NCI-H1417 treated with DMSO at 0.1 percent for 48 hours (cell line): ENCODE results near the gene GPR84.
"Not testable (repeated sequence)": the region's sequence is repeated elsewhere in the genome, so short reads cannot be mapped to it uniquely, and the experiment has no call there.

Source experiments
- DNase-seq: peaks from one replicate; lab custom pipeline; 2025; lab: John Stamatoyannopoulos, UW

The GPR84 gene

DNA sequence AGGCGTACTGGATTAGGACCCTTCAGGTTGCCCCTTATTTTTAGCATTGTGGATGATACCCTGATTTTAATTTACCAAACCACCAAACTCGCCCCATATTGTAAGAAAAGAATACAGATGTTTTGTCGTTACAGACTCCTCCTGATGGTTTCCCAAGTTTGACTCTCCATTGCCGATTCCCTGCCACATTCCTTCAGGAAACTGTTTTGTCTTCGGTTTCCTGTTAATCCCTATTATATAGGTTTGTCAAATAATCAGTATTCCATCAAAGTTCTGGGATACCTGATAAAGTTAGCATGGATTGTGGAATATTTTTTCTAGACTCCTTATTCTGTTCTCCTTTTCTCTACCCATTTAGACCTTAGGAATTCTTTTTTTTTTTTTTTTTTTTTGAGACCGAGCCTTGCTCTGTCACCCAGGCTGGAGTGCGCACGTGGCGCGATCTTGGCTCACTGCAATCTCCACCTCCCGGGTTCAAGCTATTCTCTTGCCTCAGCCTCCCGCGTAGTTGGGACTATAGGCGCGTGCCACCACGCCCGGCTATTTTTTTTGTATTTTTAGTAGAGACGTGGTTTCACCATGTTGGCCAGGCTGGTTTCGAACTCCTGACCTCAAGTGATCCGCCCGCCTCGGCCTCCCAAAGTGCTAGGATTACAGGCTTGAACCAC is 38.7 kb downstream of the GPR84 start:
- not testable (repeated sequence) for DNase-seq

DNA sequence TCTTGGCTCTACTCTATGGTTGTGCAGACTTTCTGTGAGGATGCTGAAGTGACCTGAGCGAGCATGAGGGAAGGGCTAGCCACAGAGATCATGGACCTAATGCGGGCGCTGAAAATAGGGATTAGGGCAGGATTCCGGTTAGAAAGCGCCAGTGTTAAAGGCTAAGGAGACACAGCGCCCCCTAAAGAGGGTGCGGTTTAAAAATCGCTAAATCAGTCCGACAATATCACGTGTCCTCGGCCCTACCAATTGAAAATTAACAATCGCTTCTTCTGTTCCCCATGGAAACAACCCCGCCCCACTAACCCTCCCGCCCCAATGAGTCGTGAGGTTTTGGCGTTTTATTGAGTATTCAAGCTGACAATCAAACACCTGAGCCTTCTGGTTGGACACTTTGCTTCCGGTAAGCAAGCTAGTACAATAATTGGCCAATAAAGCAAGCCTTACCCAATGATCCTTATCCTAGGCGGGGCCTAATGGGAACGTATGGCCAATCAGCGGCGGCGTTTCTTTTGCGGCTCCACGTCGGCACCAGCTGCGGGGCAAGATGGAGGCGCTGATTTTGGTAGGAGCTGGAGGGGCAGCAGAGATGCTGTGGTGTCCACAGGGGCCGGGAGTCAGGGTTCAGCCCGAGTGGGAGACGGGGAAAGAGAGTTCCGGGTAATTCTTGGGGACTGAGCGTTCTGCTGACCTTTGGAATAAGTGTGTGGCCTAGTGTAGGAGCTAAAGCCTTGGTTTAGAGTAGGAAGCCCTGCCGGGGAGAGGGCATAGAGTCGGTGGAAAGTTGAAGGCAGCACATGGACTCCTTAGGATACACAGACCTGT is 39.5 kb downstream of the GPR84 start, which contains the start of gene COPZ1:
Gene COPZ1 (plus strand): TSS at position 515 of the 825 bp plus-strand sequence. CDS start 33 bp downstream, at position 548.
- peak; percentile 99 for DNase-seq

DNA sequence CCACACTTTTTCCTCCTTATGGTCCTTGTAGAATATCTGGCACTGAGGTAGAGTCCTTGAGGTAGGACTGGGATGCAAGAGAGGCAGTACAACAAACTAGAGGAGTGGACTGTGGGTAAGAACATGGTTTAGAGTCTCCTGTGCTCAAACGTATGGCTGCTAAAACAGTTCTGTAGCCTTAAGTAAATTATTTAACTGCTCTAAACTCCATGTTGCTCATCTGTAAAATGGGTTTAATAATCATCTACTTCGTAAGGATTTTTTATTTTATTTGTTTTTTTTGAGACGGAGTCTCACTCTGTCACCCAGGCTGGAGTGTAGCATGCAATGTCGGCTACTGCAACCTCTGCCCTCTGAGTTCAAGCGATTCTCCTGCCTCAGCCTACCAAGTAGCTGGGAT is 42.9 kb downstream of the GPR84 start:
- DNase-seq = no peak
